GM12891 (cell line): ENCODE measurements around the gene MYL3.

Experiments
- DNase-seq: peaks from one replicate; pipeline ENCODE4 v3.0.0; 2011; ENCODE audit warnings: low spot score; ENCODE audit not compliant: insufficient read length
- FAIRE-seq: peaks from 2 replicates; lab custom pipeline; 2011; peaks lifted over from hg19 to GRCh38; lab: Jason Lieb, UNC
- PAX5 ChIP-seq: IDR thresholded peaks from 2 replicates; pipeline ENCODE4 v1.6.1; 2011; ENCODE audit warnings: low read length, moderate library complexity, mild to moderate bottlenecking; ENCODE audit not compliant: insufficient read depth, severe bottlenecking
- POLR2A ChIP-seq: IDR thresholded peaks from 2 replicates; pipeline ENCODE4 v1.6.1; 2011; ENCODE audit warnings: low read depth, low read length, control low read depth
- POLR2AphosphoS5 ChIP-seq: IDR thresholded peaks from 2 replicates; pipeline ENCODE4 v1.6.1; 2011; ENCODE audit warnings: low read depth, low read length, control low read depth
- POU2F2 ChIP-seq: IDR thresholded peaks from 2 replicates; pipeline ENCODE4 v1.6.1; 2011; ENCODE audit warnings: low read depth, mild to moderate bottlenecking, control low read depth, low read length, moderate library complexity
- SPI1 ChIP-seq: IDR thresholded peaks from 2 replicates; pipeline ENCODE4 v1.6.1; 2011; ENCODE audit warnings: low read depth, low read length, control low read depth
- TAF1 ChIP-seq: IDR thresholded peaks from 2 replicates; pipeline ENCODE4 v1.6.1; 2011; ENCODE audit warnings: low read depth, low read length, control low read depth

Gene MYL3

DNA sequence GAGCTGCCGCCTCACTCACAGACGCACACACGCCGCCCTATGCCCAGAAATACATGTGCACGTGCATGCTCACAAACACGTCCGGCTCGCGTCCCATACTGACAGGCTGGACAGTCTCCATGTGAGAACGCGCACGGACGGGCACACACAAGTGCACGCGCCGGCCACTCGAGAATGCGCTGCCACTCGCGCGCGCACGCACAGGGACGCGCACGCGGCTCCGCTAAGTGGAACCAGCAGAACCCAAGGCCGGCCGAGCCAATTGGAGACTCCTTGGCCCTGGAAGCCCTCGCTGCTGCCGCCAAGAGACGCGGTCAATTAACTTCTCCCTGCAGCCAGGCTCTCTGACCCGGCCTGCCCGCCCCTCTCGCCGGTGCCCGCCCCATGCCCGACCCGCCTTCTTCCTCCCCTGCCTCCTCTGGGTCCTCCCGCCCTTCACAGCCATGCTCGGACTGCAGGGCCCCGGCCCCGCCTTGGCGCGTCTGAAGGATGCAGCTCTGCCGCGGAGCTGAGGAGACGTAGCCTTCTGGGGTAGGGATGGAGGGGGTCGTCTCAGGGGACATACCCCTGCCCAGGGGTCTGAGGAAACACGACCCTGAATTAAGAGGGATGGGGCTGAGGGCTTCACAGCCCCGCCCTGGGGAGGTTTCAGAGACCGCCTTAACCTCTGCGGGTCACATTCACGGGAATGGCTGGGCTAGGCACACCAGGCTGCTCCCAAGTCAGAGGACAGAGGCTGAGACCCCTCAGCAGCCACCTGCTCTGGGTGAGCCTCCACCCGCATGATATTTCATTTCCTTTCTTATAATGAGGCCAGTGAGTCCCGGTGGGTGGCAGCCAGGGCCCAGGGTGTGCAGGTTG is 29.3 kb upstream of the MYL3 start:
- FAIRE-seq (peak; percentile 78), DNase-seq (no peak)
- TF ChIP-seq PAX5 (no peak), POLR2A (no peak), POLR2AphosphoS5 (no peak), SPI1 (no peak), TAF1 (no peak), POU2F2 (no peak)

GRCh38 chr3:46891132-46891531 is 27.9 kb upstream of the MYL3 start:
- TF ChIP-seq POLR2AphosphoS5: no peak
- TF ChIP-seq PAX5: no peak
- TF ChIP-seq SPI1: no peak
- TF ChIP-seq TAF1: no peak
- TF ChIP-seq POU2F2: no peak
- no peak for TF ChIP-seq POLR2A
- FAIRE-seq (no peak), DNase-seq (no peak)

DNA sequence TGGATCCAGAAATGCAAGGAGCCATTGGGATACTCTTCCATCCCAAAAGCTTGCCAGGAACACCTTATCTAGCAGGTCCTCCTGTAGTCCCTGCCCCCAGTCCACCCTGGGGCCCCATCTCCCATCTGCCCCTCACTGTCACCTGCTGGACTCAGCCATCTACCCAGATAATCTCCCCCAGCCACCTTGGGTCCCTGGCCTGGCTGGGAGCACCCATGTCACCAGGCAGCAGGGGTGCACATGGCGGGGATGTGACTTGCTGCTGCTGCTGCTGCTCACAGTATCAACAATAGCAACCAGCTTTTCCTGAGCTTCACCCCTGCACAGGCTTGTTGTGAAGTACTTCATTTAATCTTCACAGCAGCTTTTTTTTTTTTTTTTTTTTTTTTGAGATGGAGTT is 26.9 kb upstream of the MYL3 start:
- no peak for FAIRE-seq
- no peak for DNase-seq
- TF ChIP-seq SPI1 (no peak), POLR2A (no peak), POU2F2 (no peak), PAX5 (no peak), POLR2AphosphoS5 (no peak), TAF1 (no peak)

DNA sequence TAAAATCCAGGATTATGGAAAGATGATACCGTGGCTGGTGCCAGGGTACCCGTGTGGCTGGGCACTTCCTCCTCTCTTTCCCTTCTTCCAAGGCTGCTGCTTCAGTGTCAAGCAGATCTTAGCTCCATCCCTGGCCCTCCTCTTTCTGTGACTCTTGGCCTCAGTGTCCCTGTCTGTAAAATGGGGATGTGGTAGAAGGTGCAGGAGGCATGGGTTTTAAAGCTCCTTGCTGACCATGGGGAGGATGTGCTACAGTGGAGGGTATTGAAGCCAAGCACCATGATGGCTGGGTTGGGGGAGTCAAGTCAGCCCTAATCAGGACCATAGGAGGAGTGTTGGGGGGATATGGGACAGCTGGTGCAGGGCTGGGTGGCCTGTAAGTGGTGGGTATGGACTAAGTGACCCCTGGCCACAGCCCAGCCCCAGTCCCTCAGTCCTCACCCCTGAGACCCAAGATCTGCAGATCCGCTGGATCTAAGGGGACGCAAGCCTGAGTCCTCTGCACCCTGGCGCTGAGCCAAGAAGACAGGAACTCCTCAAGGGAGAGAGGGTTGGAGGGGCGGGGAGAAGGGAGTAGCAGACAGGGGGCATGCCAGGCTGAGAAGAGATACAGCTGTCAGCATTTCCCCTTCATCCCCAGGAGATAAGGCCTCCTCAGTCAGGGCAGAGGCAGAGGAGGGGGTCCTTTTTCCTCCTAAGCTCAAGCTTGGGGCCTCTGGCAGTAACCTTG is 26.3 kb upstream of the MYL3 start:
- FAIRE-seq: no peak
- TF ChIP-seq TAF1 (no peak), POLR2AphosphoS5 (no peak), POU2F2 (no peak), PAX5 (no peak), SPI1 (no peak), POLR2A (no peak)
- DNase-seq: no peak

DNA sequence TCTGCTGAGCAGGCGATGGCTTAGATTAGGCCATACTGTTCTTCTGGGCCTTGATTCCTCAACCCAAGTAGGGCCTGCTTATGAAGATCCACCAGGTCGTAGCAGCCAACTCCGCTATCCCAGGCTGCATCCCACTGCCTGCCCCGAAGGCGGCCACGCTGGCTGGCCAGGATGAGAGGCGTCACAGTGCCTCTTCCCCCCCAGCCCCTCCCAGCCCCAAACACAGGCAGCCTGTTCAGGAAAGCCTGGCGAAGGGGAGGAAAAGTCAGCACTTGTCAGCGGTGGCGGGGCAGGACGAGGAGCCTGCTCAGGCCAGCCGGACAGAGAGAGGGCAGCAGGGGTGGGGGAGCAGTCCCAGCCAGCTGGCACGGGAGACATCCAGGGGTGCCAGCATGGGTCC is 25.5 kb upstream of the MYL3 start:
- no peak for FAIRE-seq
- no peak for DNase-seq
- no peak for TF ChIP-seq TAF1
- TF ChIP-seq POU2F2: no peak
- no peak for TF ChIP-seq PAX5
- no peak for TF ChIP-seq SPI1
- TF ChIP-seq POLR2AphosphoS5: no peak
- no peak for TF ChIP-seq POLR2A

GRCh38 chr3:46887980-46888494 is 24.8 kb upstream of the MYL3 start:
- no peak for TF ChIP-seq POLR2AphosphoS5
- TF ChIP-seq PAX5: no peak
- TF ChIP-seq TAF1: no peak
- TF ChIP-seq SPI1: no peak
- no peak for TF ChIP-seq POU2F2
- TF ChIP-seq POLR2A: no peak
- FAIRE-seq (no peak), DNase-seq (no peak)

DNA sequence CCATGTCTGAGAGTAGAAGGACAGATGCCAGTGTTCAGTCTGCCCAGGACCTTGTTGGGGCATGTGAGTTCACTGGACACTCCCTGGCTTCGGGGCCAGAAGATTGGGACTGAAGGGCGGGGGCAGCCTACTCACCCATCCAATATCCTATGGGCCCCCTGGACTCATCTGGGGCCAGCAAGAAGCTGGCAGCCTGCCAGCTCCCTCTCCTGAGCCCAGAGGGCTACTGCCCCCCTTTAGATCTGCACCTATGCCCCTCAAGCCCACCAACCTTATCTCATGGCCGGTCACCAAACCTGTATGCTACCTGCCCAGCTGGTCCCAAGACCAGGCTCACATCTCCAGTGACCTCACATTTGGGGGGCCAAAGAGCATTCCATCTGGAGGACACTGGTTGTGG is 22.4 kb upstream of the MYL3 start:
- FAIRE-seq (no peak), DNase-seq (no peak)
- TF ChIP-seq POLR2A (no peak), PAX5 (no peak), SPI1 (no peak), TAF1 (no peak), POLR2AphosphoS5 (no peak), POU2F2 (no peak)

DNA sequence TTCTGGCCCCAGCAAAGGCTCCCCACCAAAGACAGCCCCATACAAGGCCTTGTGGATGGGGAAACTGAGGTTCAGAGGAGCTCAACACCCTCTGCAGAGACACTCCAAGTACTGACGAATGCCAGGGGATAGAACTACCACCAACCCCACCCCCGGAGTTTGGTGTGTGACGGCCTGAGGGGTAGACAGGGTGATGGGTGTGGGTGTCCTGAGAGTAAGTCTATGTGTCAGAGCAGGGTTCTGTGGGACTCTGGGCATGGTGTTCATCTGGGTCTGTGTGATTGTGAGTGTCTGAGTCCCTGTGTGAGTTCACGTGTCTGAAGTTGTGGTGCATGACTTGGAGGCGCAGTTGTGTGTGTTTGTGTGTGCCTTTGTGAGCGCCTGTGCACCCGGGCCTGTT is 21.7 kb upstream of the MYL3 start:
- TF ChIP-seq POU2F2 (no peak), TAF1 (no peak), POLR2AphosphoS5 (no peak), POLR2A (no peak), SPI1 (no peak), PAX5 (no peak)
- DNase-seq (no peak), FAIRE-seq (no peak)

- FAIRE-seq (no peak), DNase-seq (no peak)
- no peak for TF ChIP-seq SPI1
- TF ChIP-seq PAX5: no peak
- TF ChIP-seq POLR2A: no peak
- no peak for TF ChIP-seq POLR2AphosphoS5
- no peak for TF ChIP-seq POU2F2
- no peak for TF ChIP-seq TAF1
Observed at GRCh38 chr3:46884427-46884826, 21.2 kb upstream of the MYL3 start.

DNA sequence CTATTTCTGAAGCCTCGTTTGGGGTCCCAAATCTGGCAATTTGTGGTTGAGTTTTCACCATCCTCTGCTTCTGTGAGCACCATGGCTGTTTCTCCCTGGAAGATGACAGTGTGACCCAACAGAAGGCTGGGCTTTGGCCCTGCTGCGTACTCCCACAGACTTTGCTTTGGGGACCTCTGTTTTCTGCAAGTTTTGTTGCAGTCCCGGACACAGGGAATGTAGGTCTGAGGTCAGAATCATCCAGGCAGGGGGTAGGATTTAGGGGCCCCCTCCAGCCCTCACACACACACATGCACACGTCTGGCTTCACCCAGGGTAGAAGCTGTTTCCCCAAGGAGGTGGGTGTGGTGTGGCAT is 20.6 kb upstream of the MYL3 start:
- no peak for TF ChIP-seq POU2F2
- no peak for TF ChIP-seq TAF1
- TF ChIP-seq PAX5: no peak
- no peak for TF ChIP-seq POLR2A
- no peak for TF ChIP-seq POLR2AphosphoS5
- no peak for TF ChIP-seq SPI1
- DNase-seq: no peak
- no peak for FAIRE-seq
